ENCODE results near the gene CCDC158.

Gene CCDC158

DNA sequence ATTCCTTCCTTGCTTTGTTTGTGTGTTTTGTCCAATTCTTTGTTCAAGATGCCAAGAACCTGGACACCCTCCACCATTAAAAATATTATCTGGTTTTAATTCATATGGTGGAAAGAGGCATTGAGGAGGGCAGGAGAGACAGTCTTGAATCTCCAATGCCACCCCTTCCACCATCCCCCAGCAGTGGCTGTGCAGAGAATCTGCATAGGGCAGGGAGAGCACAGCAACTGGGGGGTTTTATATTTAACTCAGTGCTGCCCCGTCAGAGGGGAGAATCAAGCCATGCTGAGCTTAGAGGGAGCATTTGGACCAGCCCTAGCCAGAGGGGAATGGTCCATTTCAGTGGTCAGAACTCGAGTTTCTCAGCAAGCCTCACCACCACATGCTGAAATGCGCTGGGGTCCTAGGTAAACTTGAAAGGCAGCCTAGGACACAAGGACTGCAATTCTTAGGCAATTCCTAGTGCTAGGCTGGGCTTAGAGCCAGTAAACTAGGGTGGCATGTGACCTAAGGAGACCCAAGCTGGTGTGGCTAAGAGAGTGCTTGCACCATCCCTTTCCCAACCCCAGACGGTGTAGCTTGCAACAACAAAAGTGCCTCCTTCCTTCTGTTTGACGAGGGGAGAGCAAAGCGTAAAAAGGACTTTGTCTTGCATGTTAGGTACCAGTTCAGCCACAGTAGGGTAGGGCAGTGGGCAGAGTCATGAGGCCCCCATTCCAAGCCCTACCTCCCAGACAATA, 34.2 kb downstream of the CCDC158 start:
- no peak for DNase-seq (ENCODE audit: low spot score)
- in situ Hi-C loops (cut with MboI; ENCODE audit: low pct_unique_long_range_greater_than_20kb, low sequenced_read_pairs, unreplicated experiment), result no loop called here
- TF ChIP-seq CTCF (IDR thresholded peaks at IDR 0.05; ENCODE audit: extremely low read depth, insufficient read depth, missing control alignments), result no peak

DNA sequence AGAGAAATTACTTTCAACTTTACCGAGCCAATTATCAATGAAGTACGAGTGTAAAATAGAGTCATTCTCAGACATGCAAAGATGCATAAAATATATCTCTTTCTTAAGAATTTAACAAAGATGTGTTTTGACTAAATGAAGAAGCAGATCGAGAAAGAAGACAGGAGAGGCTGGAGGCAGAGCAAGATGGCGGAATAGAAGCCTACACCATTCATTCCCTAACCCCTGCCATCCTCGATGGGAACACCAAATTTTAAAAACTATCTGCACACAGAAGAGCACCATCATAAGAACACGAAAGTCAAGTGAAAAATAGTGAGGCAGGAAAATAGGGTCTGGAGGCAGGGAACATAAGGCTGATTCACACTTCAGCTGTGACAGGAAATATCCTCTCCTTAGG, 35.0 kb downstream of the CCDC158 start:
- no peak for TF ChIP-seq CTCF (IDR thresholded peaks at IDR 0.05; ENCODE audit: extremely low read depth, insufficient read depth, missing control alignments)
- in situ Hi-C loops (cut with MboI; ENCODE audit: low pct_unique_long_range_greater_than_20kb, low sequenced_read_pairs, unreplicated experiment), result no loop called here

GRCh38 chr4:76384052-76384451, 36.9 kb downstream of the CCDC158 start:
- no peak for DNase-seq (ENCODE audit: low spot score)
- TF ChIP-seq CTCF (IDR thresholded peaks at IDR 0.05; ENCODE audit: extremely low read depth, insufficient read depth, missing control alignments), result no peak
- in situ Hi-C loops (cut with MboI; ENCODE audit: low pct_unique_long_range_greater_than_20kb, low sequenced_read_pairs, unreplicated experiment), result no loop called here

More for the DNA sequence above, 35.0 kb downstream of the CCDC158 start:
- DNase-seq (ENCODE audit: low spot score), result no peak

GRCh38 chr4:76383001-76383400, 37.9 kb downstream of the CCDC158 start:
- DNase-seq (ENCODE audit: low spot score), result no peak
- in situ Hi-C loops (cut with MboI; ENCODE audit: low pct_unique_long_range_greater_than_20kb, low sequenced_read_pairs, unreplicated experiment), result no loop called here
- TF ChIP-seq CTCF (IDR thresholded peaks at IDR 0.05; ENCODE audit: extremely low read depth, insufficient read depth, missing control alignments), result no peak

GRCh38 chr4:76381986-76382385, 39.0 kb downstream of the CCDC158 start:
- TF ChIP-seq CTCF (IDR thresholded peaks at IDR 0.05; ENCODE audit: extremely low read depth, insufficient read depth, missing control alignments), result no peak
- no peak for DNase-seq (ENCODE audit: low spot score)
- in situ Hi-C loops (cut with MboI; ENCODE audit: low pct_unique_long_range_greater_than_20kb, low sequenced_read_pairs, unreplicated experiment), result no loop called here

DNA sequence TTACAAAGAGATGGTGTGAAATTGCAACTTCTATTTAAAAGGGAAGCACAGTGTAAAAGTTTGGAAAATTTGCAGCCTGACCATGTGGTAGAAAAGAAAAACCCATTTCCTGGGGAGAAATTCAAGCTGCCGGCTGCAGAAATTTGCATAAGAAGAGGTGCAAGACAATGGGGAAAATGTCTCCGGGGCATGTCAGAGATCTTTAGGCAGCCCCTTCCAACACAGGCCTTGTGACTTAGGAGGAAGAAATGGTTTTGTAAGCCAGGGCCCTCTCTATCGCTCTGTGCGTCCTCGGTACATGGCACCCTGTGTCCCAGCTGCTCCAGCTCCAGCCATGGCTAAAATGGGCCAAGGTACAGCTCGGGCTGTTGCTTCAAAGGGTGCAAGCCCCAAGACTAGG, 40.4 kb downstream of the CCDC158 start:
- no peak for DNase-seq (ENCODE audit: low spot score)
- no peak for TF ChIP-seq CTCF (IDR thresholded peaks at IDR 0.05; ENCODE audit: extremely low read depth, insufficient read depth, missing control alignments)
- in situ Hi-C loops (cut with MboI; ENCODE audit: low pct_unique_long_range_greater_than_20kb, low sequenced_read_pairs, unreplicated experiment), result no loop called here
